MM.1S (cell line): ENCODE measurements around the gene ITGB5.

Source experiments
- CTCF ChIP-seq: fragments of 300-600 bp; sonication (generic); IDR thresholded peaks from 2 replicates; pipeline ENCODE4 v1.5.1; 2016; ENCODE audit warnings: antibody characterized with exemption, low read length, mixed read lengths
- EZH2 ChIP-seq: fragments of 300-600 bp; sonication (generic); optimal IDR thresholded peaks from 2 replicates; pipeline ENCODE3; 2017; ENCODE audit warnings: low read depth, mild to moderate bottlenecking, antibody characterized with exemption, low read length, mixed read lengths
- EZH2phosphoT487 ChIP-seq: fragments of 300-600 bp; sonication (generic); IDR thresholded peaks from 2 replicates; pipeline ENCODE4 v1.6.1; 2018; ENCODE audit warnings: antibody characterized with exemption, low read length

GRCh38 chr3:124856677-124857076 lies 30.5 kb downstream of the ITGB5 start:
- TF ChIP-seq CTCF: no peak
- TF ChIP-seq EZH2phosphoT487: no peak
- TF ChIP-seq EZH2: no peak
